ENCODE measurements around the gene TUT4. TPM values are rescaled to one million over a fixed set of nuclear protein-coding genes. Genes with fewer than 3 reads are reported as not detected.

The TUT4 gene
- total and polyA plus RNA-seq, 2 donors (not counting 3 experiments of a cell fraction or from before 2014, with no cell fraction given) = 24.7 to 41.2 TPM

GRCh38 chr1:52454127-52454526 lies 98.8 kb downstream of the TUT4 start:
- no TSS peak for BruUV-seq (replicated peaks)
- Histone ChIP-seq H2AFZ (ENCODE audit: low read depth, low read length) (no peak overlapping the region), H3K4me3 (replicated peaks in 1 of 3; ENCODE audit: insufficient read depth in 1 of 3, low read depth in 1 of 3, low read length in 3 of 3) (no peak overlapping the region), H3K27me3 (ENCODE audit: control insufficient read depth in 2 of 2, insufficient read depth in 2 of 2, low read length in 2 of 2) (no peaks in the 10 kb centered on the region), H4K20me1 (replicated peaks; ENCODE audit: control insufficient read depth, extremely low read depth, insufficient read depth, low read length) (no peaks in the 10 kb centered on the region), H3K9me3 (replicated peaks; ENCODE audit: control insufficient read depth, insufficient read depth, low read length) (no peaks in the 10 kb centered on the region), H3K79me2 (ENCODE audit: control insufficient read depth, insufficient read depth, low read length) (no peaks in the 10 kb centered on the region), H3K4me2 (ENCODE audit: insufficient read depth, low read length) (no peak overlapping the region), H3K9ac (replicated peaks; ENCODE audit: extremely low read depth, insufficient read depth, low read length) (no peak overlapping the region), H3K36me3 (ENCODE audit: control insufficient read depth in 2 of 2, extremely low read depth in 1 of 2, insufficient read depth in 2 of 2, low read length in 2 of 2) (no peaks in the 10 kb centered on the region), H3K4me1 (ENCODE audit: control insufficient read depth, extremely low read depth, insufficient read depth, low read length) (no peaks in the 10 kb centered on the region), H3K9me1 (replicated peaks; ENCODE audit: control insufficient read depth, extremely low read depth, insufficient read depth, low read length) (no peaks in the 10 kb centered on the region), H3K27ac (ENCODE audit: insufficient read depth, low read depth, low read length) (no peak overlapping the region)
- no peak for FAIRE-seq
- CTCF ChIA-PET = no interaction called here
- intact Hi-C loops (cut with micrococcal nuclease) (loop anchor here (10.0 kb wide), 1 partner anchor 61 kb away; no protein-coding TSS in a partner anchor), dilution Hi-C loops (cut with MboI; ENCODE audit: extremely low pct_ligation_motif_present, low sequenced_read_pairs) (no loop called here)
- DNase-seq (ENCODE audit: low read depth, low spot score) = no peak
- no peak for TF ChIP-seq MAX (IDR thresholded peaks at IDR 0.05; ENCODE audit: insufficient read depth, insufficient read length)
- no peak for TF ChIP-seq POLR2AphosphoS5 (IDR thresholded peaks at IDR 0.05; ENCODE audit: insufficient read depth, low read depth, low read length)
- TF ChIP-seq, protein P1, sequence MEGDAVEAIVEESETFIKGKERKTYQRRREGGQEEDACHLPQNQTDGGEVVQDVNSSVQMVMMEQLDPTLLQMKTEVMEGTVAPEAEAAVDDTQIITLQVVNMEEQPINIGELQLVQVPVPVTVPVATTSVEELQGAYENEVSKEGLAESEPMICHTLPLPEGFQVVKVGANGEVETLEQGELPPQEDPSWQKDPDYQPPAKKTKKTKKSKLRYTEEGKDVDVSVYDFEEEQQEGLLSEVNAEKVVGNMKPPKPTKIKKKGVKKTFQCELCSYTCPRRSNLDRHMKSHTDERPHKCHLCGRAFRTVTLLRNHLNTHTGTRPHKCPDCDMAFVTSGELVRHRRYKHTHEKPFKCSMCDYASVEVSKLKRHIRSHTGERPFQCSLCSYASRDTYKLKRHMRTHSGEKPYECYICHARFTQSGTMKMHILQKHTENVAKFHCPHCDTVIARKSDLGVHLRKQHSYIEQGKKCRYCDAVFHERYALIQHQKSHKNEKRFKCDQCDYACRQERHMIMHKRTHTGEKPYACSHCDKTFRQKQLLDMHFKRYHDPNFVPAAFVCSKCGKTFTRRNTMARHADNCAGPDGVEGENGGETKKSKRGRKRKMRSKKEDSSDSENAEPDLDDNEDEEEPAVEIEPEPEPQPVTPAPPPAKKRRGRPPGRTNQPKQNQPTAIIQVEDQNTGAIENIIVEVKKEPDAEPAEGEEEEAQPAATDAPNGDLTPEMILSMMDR (IDR thresholded peaks at IDR 0.05; ENCODE audit: extremely low read depth in 1 of 2, insufficient read depth in 1 of 2, low read depth in 1 of 2, low read length in 2 of 2) = no peak
- TF ChIP-seq POLR2A (IDR thresholded peaks at IDR 0.05; ENCODE audit: low read depth, low read length) = no peak
- no peak for TF ChIP-seq MYC (IDR thresholded peaks at IDR 0.05; ENCODE audit: low read depth, low read length)
- TF ChIP-seq JUN (IDR thresholded peaks at IDR 0.05; ENCODE audit: borderline replicate concordance, insufficient read depth, insufficient read length, low read depth) = no peak
- no peak for TF ChIP-seq EZH2 (IDR thresholded peaks at IDR 0.05; ENCODE audit: borderline replicate concordance, low read depth, low read length, severe bottlenecking)
- POLR2A ChIA-PET = no interaction called here

All from endothelial cell of umbilical vein (primary cell).